ENCODE results near the gene TBC1D8.

DNA sequence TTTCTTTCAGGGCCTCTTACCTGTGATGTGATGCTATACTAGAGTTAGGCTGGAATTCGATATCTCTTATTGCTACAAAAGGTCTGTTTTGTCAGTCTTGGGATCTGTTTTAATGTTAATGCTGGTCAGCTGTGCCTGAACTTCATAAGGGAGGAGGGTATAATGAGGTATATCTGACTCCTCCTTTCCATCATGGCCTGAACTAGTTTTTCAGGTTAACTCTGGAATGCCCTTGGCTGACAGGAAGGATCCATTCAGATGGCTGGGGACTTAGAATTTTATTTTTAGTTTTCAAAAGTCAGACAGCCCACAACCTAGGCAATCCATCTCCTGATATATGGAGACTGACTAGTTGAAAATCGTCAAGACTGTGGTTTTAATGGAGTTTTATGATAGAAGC, 35.9 kb upstream of the TBC1D8 start:
- no peak for TF ChIP-seq EZH2phosphoT487 (IDR thresholded peaks at IDR 0.05; ENCODE audit: borderline replicate concordance, low read length)
- TF ChIP-seq, protein P1, sequence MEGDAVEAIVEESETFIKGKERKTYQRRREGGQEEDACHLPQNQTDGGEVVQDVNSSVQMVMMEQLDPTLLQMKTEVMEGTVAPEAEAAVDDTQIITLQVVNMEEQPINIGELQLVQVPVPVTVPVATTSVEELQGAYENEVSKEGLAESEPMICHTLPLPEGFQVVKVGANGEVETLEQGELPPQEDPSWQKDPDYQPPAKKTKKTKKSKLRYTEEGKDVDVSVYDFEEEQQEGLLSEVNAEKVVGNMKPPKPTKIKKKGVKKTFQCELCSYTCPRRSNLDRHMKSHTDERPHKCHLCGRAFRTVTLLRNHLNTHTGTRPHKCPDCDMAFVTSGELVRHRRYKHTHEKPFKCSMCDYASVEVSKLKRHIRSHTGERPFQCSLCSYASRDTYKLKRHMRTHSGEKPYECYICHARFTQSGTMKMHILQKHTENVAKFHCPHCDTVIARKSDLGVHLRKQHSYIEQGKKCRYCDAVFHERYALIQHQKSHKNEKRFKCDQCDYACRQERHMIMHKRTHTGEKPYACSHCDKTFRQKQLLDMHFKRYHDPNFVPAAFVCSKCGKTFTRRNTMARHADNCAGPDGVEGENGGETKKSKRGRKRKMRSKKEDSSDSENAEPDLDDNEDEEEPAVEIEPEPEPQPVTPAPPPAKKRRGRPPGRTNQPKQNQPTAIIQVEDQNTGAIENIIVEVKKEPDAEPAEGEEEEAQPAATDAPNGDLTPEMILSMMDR (IDR thresholded peaks at IDR 0.05; ENCODE audit: low read depth, low read length, poor library complexity, severe bottlenecking): no peak

Data from DOHH2 (cell line).